GM12878 (cell line): ENCODE results near the gene DPYSL4. TPM values are rescaled to one million over a fixed set of nuclear protein-coding genes. Genes with fewer than 3 reads are reported as not detected.

Experiments
- ATF3 ChIP-seq: IDR thresholded peaks from 2 replicates; pipeline ENCODE4 v1.6.1; 2011; ENCODE audit warnings: low read depth, mild to moderate bottlenecking, low read length, moderate library complexity, borderline replicate concordance; ENCODE audit errors: extremely low read depth
- BMI1 ChIP-seq: fragments of 450-650 bp; IDR thresholded peaks from 2 replicates; pipeline ENCODE4 v1.6.1; 2016; ENCODE audit warnings: mild to moderate bottlenecking, moderate library complexity, borderline replicate concordance
- CEBPZ ChIP-seq: fragments of 150-350 bp; IDR thresholded peaks from 2 replicates; pipeline ENCODE4 v1.6.1; 2016; ENCODE audit warnings: low read depth, low read length
- EGR1 ChIP-seq, 2 experiments: IDR thresholded peaks; 1 replicate in 1 of 2; 2 replicates in 1 of 2; pipeline ENCODE4 v1.6.1; 2011 to 2012; ENCODE audit warnings: low read depth in 2 of 2, low read length in 2 of 2, borderline replicate concordance in 1 of 2, mild to moderate bottlenecking in 1 of 2, moderate library complexity in 1 of 2
- HDAC2 ChIP-seq: fragments of 200-600 bp; sonication (generic); IDR thresholded peaks from 2 replicates; pipeline ENCODE4 v1.6.1; 2017
- KDM1A ChIP-seq: fragments of 200-600 bp; sonication (generic); IDR thresholded peaks from 2 replicates; pipeline ENCODE4 v1.6.1; 2016; ENCODE audit warnings: borderline replicate concordance
- MTA3 ChIP-seq: IDR thresholded peaks from 2 replicates; pipeline ENCODE4 v1.6.1; 2012; ENCODE audit warnings: low read length, inconsistent platforms, borderline replicate concordance
- NFIC ChIP-seq: IDR thresholded peaks from 2 replicates; pipeline ENCODE4 v1.6.1; 2012; ENCODE audit warnings: low read depth, mild to moderate bottlenecking, inconsistent platforms, low read length, moderate library complexity
- NR2C1 ChIP-seq: fragments of 450-650 bp; IDR thresholded peaks from 2 replicates; pipeline ENCODE4 v1.6.1; 2017; ENCODE audit warnings: antibody characterized with exemption, mild to moderate bottlenecking, moderate library complexity
- POLR2A ChIP-seq: IDR thresholded peaks from 2 replicates; pipeline ENCODE4 v1.6.1; 2011; ENCODE audit warnings: low read depth, mild to moderate bottlenecking, low read length
- POU2F2 ChIP-seq: IDR thresholded peaks from 3 replicates; pipeline ENCODE4 v1.6.1; 2011; ENCODE audit warnings: low read depth, mild to moderate bottlenecking, low read length, borderline replicate concordance
- RBBP5 ChIP-seq: fragments of 200-600 bp; sonication (generic); conservative IDR thresholded peaks from 2 replicates; pipeline ENCODE4 v1.6.1; 2016
- SREBF2 ChIP-seq: IDR thresholded peaks from 2 replicates; pipeline ENCODE4 v1.6.1; 2012; ENCODE audit warnings: mild to moderate bottlenecking, low read length
- STAT1 ChIP-seq: fragments of 450-650 bp; conservative IDR thresholded peaks from 2 replicates; pipeline ENCODE4 v1.6.1; 2014; ENCODE audit warnings: antibody characterized with exemption, mild to moderate bottlenecking
- ZBED1 ChIP-seq: IDR thresholded peaks from 2 replicates; pipeline ENCODE4 v1.6.1; 2016; ENCODE audit warnings: borderline replicate concordance
- ZNF687 ChIP-seq: fragments of 450-650 bp; IDR thresholded peaks from 2 replicates; pipeline ENCODE4 v1.6.1; 2017; ENCODE audit warnings: mild to moderate bottlenecking, moderate library complexity
- polyA plus RNA-seq, 11 experiments: library from polyadenylated mRNA; depleted of rRNA in 4 of 11; unstranded in 6 of 11; stranded (reverse) in 5 of 11; fragments of >200 nt; fragmentation: Nextera tagmentation in 4 of 11; fragmentation: Illumina TruSeq in 1 of 11; extraction: Ambion mirVana in 4 of 11; extraction: Trizol in 1 of 11; gene quantifications; 1 replicate in 1 of 11; 2 replicates in 10 of 11; pipeline versions ENCODE4 v1.2.1 to v1.2.3, GENCODE V29; 2011 to 2016; ENCODE audit warnings: inconsistent platforms in 2 of 11, missing spikeins in 2 of 11, low read depth in 1 of 11
- total RNA-seq, 4 experiments: library from RNA; depleted of rRNA in 3 of 4; stranded (reverse); fragments of >200 nt in 3 of 4; fragmentation: Illumina TruSeq in 1 of 4; extraction: Trizol in 1 of 4; gene quantifications; 2 replicates each; pipeline versions ENCODE4 v1.2.1 to v1.2.3, GENCODE V29; 2013 to 2021

DPYSL4 gene
- total and polyA plus RNA-seq, 10 of the 15 experiments (the other 5 are each of a cell fraction or from before 2014, with no cell fraction given), result 0.10 to 0.21 TPM; not detected in 8

- TF ChIP-seq CEBPZ, result no peak
- TF ChIP-seq POU2F2, result no peak
- TF ChIP-seq HDAC2, result no peak
- TF ChIP-seq MTA3, result no peak
- TF ChIP-seq ZBED1, result no peak
- no peak for TF ChIP-seq ZNF687
- TF ChIP-seq EGR1 (IDR thresholded peaks at IDR 0.05; ENCODE audit: borderline replicate concordance in 1 of 2, low read depth in 2 of 2, low read length in 2 of 2), result no peak
- TF ChIP-seq BMI1, result no peak
- TF ChIP-seq STAT1, result no peak
- no peak for TF ChIP-seq POLR2A
- no peak for TF ChIP-seq RBBP5
- TF ChIP-seq KDM1A, result no peak
- no peak for TF ChIP-seq SREBF2
- TF ChIP-seq NR2C1, result no peak
- TF ChIP-seq ATF3, result no peak
- TF ChIP-seq NFIC, result no peak
- TF ChIP-seq, all 136 proteins: peak for 0
Observed at GRCh38 chr10:132240156-132240555, 53.4 kb downstream of the DPYSL4 start (continued).
